ENCODE results near the gene TAOK2. TPM values are rescaled to one million over a fixed set of nuclear protein-coding genes. Genes with fewer than 3 reads are reported as not detected.

TAOK2 gene
- total RNA-seq, 6 experiments from 2014 or later, result 50.4 to 56.9 (median 53.0) TPM

DNA sequence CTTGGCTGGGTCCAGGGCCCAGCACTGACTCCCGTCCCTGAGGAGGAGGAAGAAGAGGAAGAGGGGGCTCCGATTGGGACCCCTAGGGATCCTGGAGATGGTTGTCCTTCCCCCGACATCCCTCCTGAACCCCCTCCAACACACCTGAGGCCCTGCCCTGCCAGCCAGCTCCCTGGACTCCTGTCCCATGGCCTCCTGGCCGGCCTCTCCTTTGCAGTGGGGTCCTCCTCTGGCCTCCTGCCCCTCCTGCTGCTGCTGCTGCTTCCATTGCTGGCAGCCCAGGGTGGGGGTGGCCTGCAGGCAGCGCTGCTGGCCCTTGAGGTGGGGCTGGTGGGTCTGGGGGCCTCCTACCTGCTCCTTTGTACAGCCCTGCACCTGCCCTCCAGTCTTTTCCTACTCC lies 13.3 kb downstream of the TAOK2 start:
- Mint-ChIP-seq H3K4me1 (ENCODE audit: low read depth) (peaks cover 7% of the 10 kb centered on the region), H3K27me3 (ENCODE audit: insufficient read depth) (no peaks in the 10 kb centered on the region; the same call in 1 of the 2 replicates), H3K9me3 (no peaks in the 10 kb centered on the region), H3K36me3 (ENCODE audit: low read depth) (peaks cover 27% of the 10 kb centered on the region), H3K27ac (no peak overlapping the region), H3K4me3 (no peak overlapping the region)
- DNase-seq, result no peak
- TF ChIP-seq, protein P1, sequence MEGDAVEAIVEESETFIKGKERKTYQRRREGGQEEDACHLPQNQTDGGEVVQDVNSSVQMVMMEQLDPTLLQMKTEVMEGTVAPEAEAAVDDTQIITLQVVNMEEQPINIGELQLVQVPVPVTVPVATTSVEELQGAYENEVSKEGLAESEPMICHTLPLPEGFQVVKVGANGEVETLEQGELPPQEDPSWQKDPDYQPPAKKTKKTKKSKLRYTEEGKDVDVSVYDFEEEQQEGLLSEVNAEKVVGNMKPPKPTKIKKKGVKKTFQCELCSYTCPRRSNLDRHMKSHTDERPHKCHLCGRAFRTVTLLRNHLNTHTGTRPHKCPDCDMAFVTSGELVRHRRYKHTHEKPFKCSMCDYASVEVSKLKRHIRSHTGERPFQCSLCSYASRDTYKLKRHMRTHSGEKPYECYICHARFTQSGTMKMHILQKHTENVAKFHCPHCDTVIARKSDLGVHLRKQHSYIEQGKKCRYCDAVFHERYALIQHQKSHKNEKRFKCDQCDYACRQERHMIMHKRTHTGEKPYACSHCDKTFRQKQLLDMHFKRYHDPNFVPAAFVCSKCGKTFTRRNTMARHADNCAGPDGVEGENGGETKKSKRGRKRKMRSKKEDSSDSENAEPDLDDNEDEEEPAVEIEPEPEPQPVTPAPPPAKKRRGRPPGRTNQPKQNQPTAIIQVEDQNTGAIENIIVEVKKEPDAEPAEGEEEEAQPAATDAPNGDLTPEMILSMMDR (IDR thresholded peaks at IDR 0.05), result no peak

DNA sequence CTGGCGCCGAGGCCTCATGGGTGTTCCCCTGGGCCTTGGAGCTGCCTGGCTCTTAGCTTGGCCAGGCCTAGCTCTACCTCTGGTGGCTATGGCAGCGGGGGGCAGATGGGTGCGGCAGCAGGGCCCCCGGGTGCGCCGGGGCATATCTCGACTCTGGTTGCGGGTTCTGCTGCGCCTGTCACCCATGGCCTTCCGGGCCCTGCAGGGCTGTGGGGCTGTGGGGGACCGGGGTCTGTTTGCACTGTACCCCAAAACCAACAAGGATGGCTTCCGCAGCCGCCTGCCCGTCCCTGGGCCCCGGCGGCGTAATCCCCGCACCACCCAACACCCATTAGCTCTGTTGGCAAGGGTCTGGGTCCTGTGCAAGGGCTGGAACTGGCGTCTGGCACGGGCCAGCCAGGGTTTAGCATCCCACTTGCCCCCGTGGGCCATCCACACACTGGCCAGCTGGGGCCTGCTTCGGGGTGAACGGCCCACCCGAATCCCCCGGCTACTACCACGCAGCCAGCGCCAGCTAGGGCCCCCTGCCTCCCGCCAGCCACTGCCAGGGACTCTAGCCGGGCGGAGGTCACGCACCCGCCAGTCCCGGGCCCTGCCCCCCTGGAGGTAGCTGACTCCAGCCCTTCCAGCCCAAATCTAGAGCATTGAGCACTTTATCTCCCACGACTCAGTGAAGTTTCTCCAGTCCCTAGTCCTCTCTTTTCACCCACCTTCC lies 13.9 kb downstream of the TAOK2 start:
- TF ChIP-seq, protein P1 (IDR thresholded peaks at IDR 0.05), result no peak
- Mint-ChIP-seq H3K27me3 (ENCODE audit: insufficient read depth) (no peaks in the 10 kb centered on the region; the same call in 1 of the 2 replicates), H3K4me3 (no peak overlapping the region), H3K36me3 (ENCODE audit: low read depth) (peaks cover 33% of the 10 kb centered on the region), H3K9me3 (no peaks in the 10 kb centered on the region), H3K4me1 (ENCODE audit: low read depth) (peaks cover 12% of the 10 kb centered on the region), H3K27ac (no peak overlapping the region)
- no peak for DNase-seq

DNA sequence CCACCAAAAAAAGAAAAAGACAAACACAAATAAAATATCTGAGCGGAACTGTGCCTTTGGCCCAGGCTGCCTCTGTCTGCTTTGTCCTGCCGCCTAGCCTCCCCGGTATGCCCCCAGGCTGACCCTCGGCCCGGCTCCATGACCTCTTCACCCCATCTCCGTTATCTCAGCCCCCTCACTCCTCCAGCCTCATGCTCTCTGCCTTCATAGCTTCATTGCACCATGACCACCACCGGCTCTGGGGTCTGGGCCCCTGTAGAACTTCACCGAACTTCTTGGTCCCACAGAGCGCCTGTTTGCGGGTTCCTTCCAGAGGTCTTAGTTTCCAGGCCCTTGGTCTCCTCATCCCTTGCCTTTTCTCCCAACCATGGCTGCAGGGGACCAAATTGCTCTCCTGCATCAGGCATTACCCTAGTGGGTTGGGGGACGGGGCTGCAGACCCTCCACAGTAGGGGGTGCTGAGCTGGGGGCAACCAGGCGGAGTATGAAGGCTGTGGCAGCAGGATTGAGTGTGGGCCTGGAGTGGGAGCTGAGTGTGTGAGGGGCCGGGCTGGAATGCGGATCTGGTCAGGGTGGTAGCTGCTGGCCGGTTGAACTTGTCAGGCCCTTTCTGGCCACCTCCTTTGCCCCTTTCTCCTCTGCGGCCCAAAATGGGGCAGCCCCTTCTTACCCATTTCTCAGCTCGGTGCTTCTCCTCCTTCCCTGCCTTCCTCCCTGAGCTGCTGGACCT lies 14.8 kb downstream of the TAOK2 start:
- DNase-seq, result no peak
- Mint-ChIP-seq H3K4me1 (ENCODE audit: low read depth) (peaks cover 11% of the 10 kb centered on the region), H3K27me3 (ENCODE audit: insufficient read depth) (no peaks in the 10 kb centered on the region; the same call in none of the 2 replicates), H3K4me3 (no peak overlapping the region), H3K36me3 (ENCODE audit: low read depth) (peaks cover 34% of the 10 kb centered on the region), H3K9me3 (no peaks in the 10 kb centered on the region), H3K27ac (0 out of 2 replicates have a peak overlapping the region, but pooled peaks have one; percentile 2)
- TF ChIP-seq, protein P1 (IDR thresholded peaks at IDR 0.05), result no peak

DNA sequence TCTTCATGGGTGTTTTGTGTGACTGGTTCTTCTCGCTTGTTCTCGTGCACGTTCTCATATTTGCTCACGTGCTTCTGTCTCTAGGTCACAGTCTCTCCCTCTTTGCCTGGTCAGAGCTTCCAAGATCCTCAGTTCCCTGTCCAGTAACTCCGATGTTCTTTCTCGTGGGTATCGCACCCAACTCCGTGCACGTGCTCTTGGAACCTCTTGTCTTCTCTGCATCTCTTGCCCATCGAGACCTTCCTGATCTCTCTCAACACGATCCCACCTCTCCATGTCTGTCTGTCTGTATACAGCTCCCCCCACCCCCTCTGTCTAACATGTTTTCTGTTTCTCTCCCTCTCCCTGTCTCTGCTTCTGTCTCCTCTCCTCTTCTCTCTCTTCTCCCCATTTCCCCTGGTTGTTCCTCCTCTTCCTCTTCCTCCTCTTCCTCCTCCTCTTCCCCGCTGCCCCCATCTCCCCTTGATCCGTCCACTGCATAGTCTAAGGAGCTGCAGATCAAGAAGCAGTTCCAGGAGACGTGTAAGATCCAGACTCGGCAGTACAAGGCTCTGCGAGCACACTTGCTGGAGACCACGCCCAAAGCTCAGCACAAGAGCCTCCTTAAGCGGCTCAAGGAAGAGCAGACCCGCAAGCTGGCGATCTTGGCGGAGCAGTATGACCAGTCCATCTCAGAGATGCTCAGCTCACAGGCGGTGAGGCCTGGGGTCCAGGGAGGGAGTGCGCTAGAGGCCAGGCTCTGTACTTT lies 15.6 kb downstream of the TAOK2 start:
- no peaks in the 10 kb centered on the region; the same call in none of the 2 replicates for H3K27me3 Mint-ChIP-seq (ENCODE audit: insufficient read depth)
- H3K9me3 Mint-ChIP-seq, result no peaks in the 10 kb centered on the region
- peaks cover 14% of the 10 kb centered on the region for H3K4me1 Mint-ChIP-seq (ENCODE audit: low read depth)
- TF ChIP-seq, protein P1 (IDR thresholded peaks at IDR 0.05), result no peak
- H3K4me3 Mint-ChIP-seq, result no peak overlapping the region
- peaks cover 27% of the 10 kb centered on the region for H3K36me3 Mint-ChIP-seq (ENCODE audit: low read depth)
- no peak for DNase-seq
- 0 out of 2 replicates have a peak overlapping the region, but pooled peaks have one; percentile 2 for H3K27ac Mint-ChIP-seq

DNA sequence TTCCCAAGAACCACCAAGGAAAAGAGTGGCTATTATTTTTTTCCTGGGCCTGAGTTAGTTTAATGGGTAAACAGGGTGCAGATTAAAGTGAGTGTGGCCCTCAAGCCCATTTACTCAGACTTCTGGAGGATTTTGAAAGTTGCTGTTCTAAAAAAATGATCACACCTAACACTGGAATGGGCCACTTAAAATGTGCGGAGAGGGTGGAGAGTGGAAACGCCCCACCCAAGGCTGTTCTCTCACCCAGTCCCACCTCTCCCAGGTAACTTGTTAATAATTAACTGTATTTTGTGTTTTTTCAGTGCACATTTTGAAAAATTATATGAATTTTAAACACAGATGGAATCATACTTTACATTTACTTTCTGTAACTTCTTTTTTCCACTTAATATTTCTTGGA lies 16.4 kb downstream of the TAOK2 start:
- Mint-ChIP-seq H3K4me1 (ENCODE audit: low read depth) (peaks cover 22% of the 10 kb centered on the region), H3K27ac (no peak overlapping the region), H3K36me3 (ENCODE audit: low read depth) (peaks cover 24% of the 10 kb centered on the region), H3K27me3 (ENCODE audit: insufficient read depth) (no peaks in the 10 kb centered on the region; the same call in none of the 2 replicates), H3K9me3 (no peaks in the 10 kb centered on the region), H3K4me3 (no peak overlapping the region)
- TF ChIP-seq, protein P1 (IDR thresholded peaks at IDR 0.05), result no peak
- no peak for DNase-seq
